Epithelial cell of esophagus (primary cell): ENCODE results near the gene FYCO1.

Experiments used
- DNase-seq: peaks from one replicate; pipeline ENCODE4 v3.0.0; 2010; ENCODE audit warnings: low read depth
- H3K4me3 ChIP-seq: 2 replicates; pipeline ENCODE4 v1.5.1; 2011; ENCODE audit warnings: mild to moderate bottlenecking, low read length, control low read depth
- CTCF ChIP-seq: IDR thresholded peaks from 2 replicates; pipeline ENCODE4 v1.5.1; 2011; ENCODE audit warnings: low read depth, mild to moderate bottlenecking, low read length, control low read depth, inconsistent platforms; ENCODE audit not compliant: insufficient read depth; ENCODE audit errors: missing control alignments

Gene FYCO1

GRCh38 chr3:45993421-45994027 is 2.1 kb downstream of the FYCO1 start:
- no peak for DNase-seq
- TF ChIP-seq CTCF, result no peak
- no peak overlapping the region for H3K4me3 ChIP-seq

- no peak for DNase-seq
- no peak for TF ChIP-seq CTCF
- H3K4me3 ChIP-seq, result no peak overlapping the region
These were observed 2.8 kb downstream of the FYCO1 start for GRCh38 chr3:45992821-45993221.

GRCh38 chr3:45992133-45992729 is 3.4 kb downstream of the FYCO1 start:
- TF ChIP-seq CTCF, result no peak
- H3K4me3 ChIP-seq, result no peak overlapping the region
- no peak for DNase-seq

GRCh38 chr3:45991341-45991740 is 4.3 kb downstream of the FYCO1 start:
- H3K4me3 ChIP-seq, result no peak overlapping the region
- TF ChIP-seq CTCF, result no peak
- no peak for DNase-seq

GRCh38 chr3:45990181-45990580 is 5.4 kb downstream of the FYCO1 start:
- TF ChIP-seq CTCF, result no peak
- no peak for DNase-seq
- no peak overlapping the region for H3K4me3 ChIP-seq

GRCh38 chr3:45988804-45989203 is 6.8 kb downstream of the FYCO1 start:
- TF ChIP-seq CTCF, result no peak
- peak; percentile 93 for DNase-seq

GRCh38 chr3:45988362-45988761 is 7.3 kb downstream of the FYCO1 start:
- H3K4me3 ChIP-seq, result no peak overlapping the region
- peak; percentile 26 for DNase-seq
- no peak for TF ChIP-seq CTCF

More at GRCh38 chr3:45988804-45989203, 6.8 kb downstream of the FYCO1 start:
- no peak overlapping the region for H3K4me3 ChIP-seq
